NT2/D1 (cell line): ENCODE measurements around the gene SFXN3.

Experiments
- DNase-seq: peaks from one replicate; pipeline ENCODE4 v3.0.0-alpha.2; 2011; ENCODE audit warnings: low read depth, low spot score
- H3K27me3 ChIP-seq: 2 replicates; pipeline ENCODE4 v1.6.0; 2011; ENCODE audit warnings: mild to moderate bottlenecking; ENCODE audit not compliant: insufficient read length, insufficient read depth
- H3K36me3 ChIP-seq: 2 replicates; pipeline ENCODE4 v1.6.1; 2011; ENCODE audit warnings: mild to moderate bottlenecking, low read length, mixed read lengths; ENCODE audit not compliant: insufficient read depth, insufficient read length
- H3K4me1 ChIP-seq: 2 replicates; pipeline ENCODE4 v1.5.1; 2011; ENCODE audit not compliant: insufficient read depth, insufficient read length
- H3K4me3 ChIP-seq: 2 replicates; pipeline ENCODE4 v1.5.1; 2011; ENCODE audit warnings: low read depth; ENCODE audit not compliant: insufficient read length
- H3K9ac ChIP-seq: 2 replicates; pipeline ENCODE4 v1.6.0; 2011; ENCODE audit warnings: low read depth; ENCODE audit not compliant: insufficient read length
- H3K9me3 ChIP-seq: 2 replicates; pipeline ENCODE4 v1.5.1; 2011; ENCODE audit warnings: mild to moderate bottlenecking, low read length; ENCODE audit not compliant: insufficient read depth
- SUZ12 ChIP-seq: IDR thresholded peaks from 2 replicates; pipeline ENCODE4 v1.6.1; 2011; ENCODE audit not compliant: insufficient read length, insufficient read depth; ENCODE audit errors: extremely low read depth
- YY1 ChIP-seq: IDR thresholded peaks from 2 replicates; pipeline ENCODE4 v1.6.1; 2011; ENCODE audit not compliant: insufficient read length, insufficient read depth
- ZNF274 ChIP-seq: IDR thresholded peaks from 2 replicates; pipeline ENCODE4 v1.6.1; 2011; ENCODE audit warnings: mild to moderate bottlenecking, low read depth, low read length

Gene SFXN3, protein sequence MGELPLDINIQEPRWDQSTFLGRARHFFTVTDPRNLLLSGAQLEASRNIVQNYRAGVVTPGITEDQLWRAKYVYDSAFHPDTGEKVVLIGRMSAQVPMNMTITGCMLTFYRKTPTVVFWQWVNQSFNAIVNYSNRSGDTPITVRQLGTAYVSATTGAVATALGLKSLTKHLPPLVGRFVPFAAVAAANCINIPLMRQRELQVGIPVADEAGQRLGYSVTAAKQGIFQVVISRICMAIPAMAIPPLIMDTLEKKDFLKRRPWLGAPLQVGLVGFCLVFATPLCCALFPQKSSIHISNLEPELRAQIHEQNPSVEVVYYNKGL

DNA sequence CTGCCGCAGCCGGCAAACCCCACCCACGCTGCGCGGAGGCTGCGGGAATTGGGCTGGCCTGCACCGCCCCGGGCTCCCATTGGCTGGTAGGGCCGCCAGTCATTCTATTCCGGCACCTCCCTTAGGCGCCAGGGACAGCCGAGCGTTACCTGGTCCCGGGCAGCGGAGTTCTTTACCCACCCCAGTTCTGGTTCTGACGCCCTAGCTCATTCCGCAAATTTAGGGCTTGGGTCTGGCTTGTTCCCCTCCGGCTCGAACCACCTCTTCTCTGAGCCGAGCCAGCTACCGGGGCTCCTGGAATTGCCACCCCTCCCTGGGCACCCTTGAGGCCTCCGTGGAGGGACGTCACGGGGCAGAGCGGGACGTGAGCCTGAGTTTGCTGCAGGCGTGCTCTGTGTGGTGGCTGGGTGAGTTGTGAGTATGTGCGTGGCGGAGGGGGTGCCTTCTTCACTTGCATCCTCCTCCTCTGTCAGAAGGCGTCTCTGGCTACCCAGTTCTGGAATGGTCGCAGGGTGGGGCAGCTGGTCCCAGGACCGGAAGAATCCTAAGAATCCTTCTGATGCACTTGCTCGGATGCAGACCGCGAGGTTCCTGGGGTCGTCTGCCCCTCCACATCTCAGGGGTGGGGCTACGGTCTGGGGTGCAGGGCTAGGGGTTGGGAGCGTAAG is at the start of gene SFXN3, which contains the start of gene PDZD7:
SFXN3 (plus strand) TSS at position 107 of the 668 bp plus-strand sequence. CDS start 3,461 bp downstream, outside the sequence.
PDZD7 (minus strand) TSS at position 2 of the 668 bp plus-strand sequence. CDS start 910 bp downstream, outside the sequence.
- TF ChIP-seq ZNF274 (no peak), SUZ12 (no peak), YY1 (no peak)
- H3K4me1 ChIP-seq, result peaks cover 13% of the 10 kb centered on the region
- H3K36me3 ChIP-seq, result peaks cover 16% of the 10 kb centered on the region
- H3K4me3 ChIP-seq, result peak within 1 kb of the TSS; percentile 62
- peak within 1 kb of the TSS; percentile 79 for H3K9ac ChIP-seq
- H3K9me3 ChIP-seq, result no peaks in the 10 kb centered on the region
- DNase-seq, result no peak
- H3K27me3 ChIP-seq, result no peaks in the 10 kb centered on the region

DNA sequence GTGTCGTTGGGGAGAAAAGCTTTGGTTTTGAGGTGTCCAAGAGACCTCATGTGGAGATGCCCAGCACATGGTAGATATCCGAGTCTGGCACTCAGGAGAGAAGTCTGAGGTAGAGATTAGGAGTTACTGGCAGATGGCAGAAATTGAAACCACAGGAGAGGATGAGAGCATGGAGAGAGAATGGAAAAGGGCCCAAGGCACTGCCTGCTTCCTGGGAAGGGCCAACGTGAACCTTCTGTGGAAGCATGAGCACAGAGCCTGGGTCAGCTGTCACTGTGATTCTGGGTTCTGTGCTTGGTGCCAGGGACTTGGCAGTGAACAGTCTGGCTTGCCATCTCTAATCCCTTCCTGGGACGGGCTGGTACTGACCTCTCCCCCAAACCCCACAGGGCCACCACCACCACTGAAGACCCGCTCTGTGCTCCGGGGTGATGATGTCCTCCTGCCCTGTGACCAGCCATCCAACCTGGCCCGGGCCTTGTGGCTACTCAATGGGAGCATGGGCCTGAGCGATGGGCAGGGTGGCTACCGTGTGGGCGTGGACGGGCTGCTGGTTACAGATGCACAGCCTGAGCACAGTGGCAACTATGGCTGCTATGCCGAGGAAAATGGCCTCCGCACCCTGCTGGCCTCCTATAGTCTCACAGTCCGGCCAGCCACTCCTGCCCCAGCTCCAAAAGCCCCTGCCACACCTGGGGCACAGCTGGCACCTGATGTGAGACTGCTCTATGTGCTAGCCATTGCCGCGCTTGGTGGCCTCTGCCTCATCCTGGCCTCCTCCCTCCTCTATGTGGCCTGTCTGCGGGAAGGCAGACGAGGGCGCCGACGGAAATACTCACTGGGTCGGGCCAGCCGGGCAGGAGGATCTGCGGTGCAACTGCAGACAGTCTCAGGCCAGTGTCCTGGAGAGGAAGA is 47.9 kb upstream of the SFXN3 start:
- peaks cover 58% of the 10 kb centered on the region for H3K36me3 ChIP-seq
- no peak for DNase-seq
- H3K4me3 ChIP-seq, result no peak overlapping the region
- TF ChIP-seq YY1, result no peak
- no peak for TF ChIP-seq ZNF274
- TF ChIP-seq SUZ12, result no peak
- H3K9ac ChIP-seq, result no peak overlapping the region
- H3K9me3 ChIP-seq, result no peaks in the 10 kb centered on the region
- no peaks in the 10 kb centered on the region for H3K27me3 ChIP-seq
- peaks cover 1% of the 10 kb centered on the region for H3K4me1 ChIP-seq

DNA sequence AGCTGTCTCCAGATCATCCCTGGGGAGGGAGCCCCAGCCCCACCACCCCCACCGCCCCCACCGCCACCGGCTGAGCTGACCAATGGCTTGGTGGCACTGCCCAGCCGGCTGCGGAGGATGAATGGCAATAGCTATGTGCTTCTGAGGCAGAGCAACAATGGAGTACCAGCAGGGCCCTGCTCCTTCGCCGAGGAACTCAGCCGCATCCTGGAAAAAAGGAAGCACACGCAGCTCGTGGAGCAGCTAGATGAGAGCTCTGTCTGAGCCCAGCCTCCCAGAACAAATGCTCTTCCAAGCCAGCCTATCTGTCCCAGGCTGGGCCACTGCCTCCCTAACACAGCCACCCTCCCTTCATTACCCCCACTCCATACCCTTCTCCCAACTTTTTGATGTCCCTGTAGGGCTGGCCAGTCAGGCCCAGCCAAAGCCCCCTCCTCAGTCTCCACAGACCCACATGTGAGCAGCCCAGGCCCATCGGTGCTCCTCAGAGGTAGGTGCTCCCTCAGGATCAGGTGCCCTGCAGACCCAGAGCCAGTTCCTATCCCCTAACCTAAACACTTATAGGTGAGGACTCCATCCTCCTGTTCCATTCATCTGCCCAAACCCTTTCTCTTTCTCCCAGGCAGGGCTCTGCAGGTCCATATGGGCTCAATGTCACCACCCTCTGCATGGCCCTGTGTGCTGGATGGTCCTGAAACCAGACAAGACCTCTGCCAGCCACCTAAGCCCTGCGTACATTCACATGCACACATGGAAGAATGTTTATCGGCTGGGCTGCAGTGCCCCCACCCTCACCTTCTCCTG is 47.0 kb upstream of the SFXN3 start:
- H3K9me3 ChIP-seq, result no peaks in the 10 kb centered on the region
- peaks cover 4% of the 10 kb centered on the region for H3K4me1 ChIP-seq
- no peaks in the 10 kb centered on the region for H3K27me3 ChIP-seq
- DNase-seq, result no peak
- H3K4me3 ChIP-seq, result no peak overlapping the region
- TF ChIP-seq SUZ12 (no peak), ZNF274 (no peak), YY1 (no peak)
- no peak overlapping the region for H3K9ac ChIP-seq
- peaks cover 59% of the 10 kb centered on the region for H3K36me3 ChIP-seq

DNA sequence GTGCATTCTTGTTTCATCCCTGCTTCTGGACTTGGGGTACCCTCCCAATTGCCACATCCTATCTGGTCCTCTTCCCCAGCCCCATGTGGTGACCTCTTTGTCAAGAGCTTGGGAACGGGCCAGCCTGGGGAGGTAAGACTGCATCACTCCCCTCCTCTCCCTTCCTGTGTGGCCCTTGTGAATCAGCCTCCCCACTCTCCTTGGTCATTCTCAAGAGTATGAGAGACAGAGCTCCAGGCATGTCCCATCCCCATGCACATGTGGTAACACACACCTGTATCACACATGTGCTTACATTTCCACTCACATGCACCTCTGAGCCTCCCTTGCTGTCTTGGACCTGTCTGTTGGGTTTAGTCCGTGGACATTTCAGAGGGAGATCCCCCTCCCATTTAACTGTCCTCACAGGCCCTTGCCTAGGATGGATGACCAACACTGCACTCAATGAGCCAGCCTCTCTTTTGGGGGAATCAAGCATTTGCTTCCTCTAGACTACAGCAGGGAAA is 46.3 kb upstream of the SFXN3 start:
- Histone ChIP-seq H3K4me3 (no peak overlapping the region), H3K9ac (no peak overlapping the region), H3K36me3 (peaks cover 62% of the 10 kb centered on the region), H3K4me1 (peaks cover 4% of the 10 kb centered on the region), H3K27me3 (no peaks in the 10 kb centered on the region), H3K9me3 (no peaks in the 10 kb centered on the region)
- TF ChIP-seq ZNF274 (no peak), YY1 (no peak)
- no peak for DNase-seq

DNA sequence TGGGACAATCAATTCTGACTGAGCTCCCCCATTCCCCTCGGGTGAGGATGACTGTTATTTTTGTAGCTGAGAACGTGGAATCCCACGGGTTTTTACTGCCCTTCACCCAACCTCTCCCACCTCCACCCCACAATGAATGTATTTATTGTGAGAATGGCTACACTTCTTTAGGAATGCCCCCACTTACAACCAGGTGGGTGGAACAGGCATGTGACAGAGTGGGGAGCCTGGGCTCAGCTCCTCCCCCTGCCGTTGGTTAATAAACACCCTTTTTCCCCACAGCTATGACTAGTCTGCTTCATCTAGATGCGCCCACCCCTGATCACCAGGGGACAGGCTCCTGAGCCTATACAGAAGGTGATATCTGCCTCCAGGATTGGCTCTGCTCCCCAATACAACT is 45.7 kb upstream of the SFXN3 start:
- Histone ChIP-seq H3K9me3 (no peaks in the 10 kb centered on the region), H3K36me3 (peaks cover 61% of the 10 kb centered on the region), H3K4me3 (no peak overlapping the region), H3K27me3 (no peaks in the 10 kb centered on the region), H3K4me1 (peaks cover 6% of the 10 kb centered on the region), H3K9ac (no peak overlapping the region)
- TF ChIP-seq YY1 (no peak), SUZ12 (no peak), ZNF274 (no peak)
- DNase-seq, result no peak

- Histone ChIP-seq H3K9ac (peak overlapping the region; percentile 98), H3K4me3 (peak overlapping the region; percentile 97), H3K4me1 (peaks cover 6% of the 10 kb centered on the region), H3K9me3 (no peaks in the 10 kb centered on the region), H3K27me3 (no peaks in the 10 kb centered on the region), H3K36me3 (peaks cover 61% of the 10 kb centered on the region)
- no peak for DNase-seq
- TF ChIP-seq YY1, result no peak
- TF ChIP-seq ZNF274, result no peak
- no peak for TF ChIP-seq SUZ12
Measured at GRCh38 chr10:100986623-100986951, 44.4 kb upstream of the SFXN3 start.
